NAMALWA (cell line): Measurements from ENCODE around the gene GUSB.

ENCODE experiments used
- DNase-seq: peaks from one replicate; pipeline ENCODE4 v3.0.0-alpha.2; 2015; ENCODE audit warnings: low spot score

The GUSB gene

DNA sequence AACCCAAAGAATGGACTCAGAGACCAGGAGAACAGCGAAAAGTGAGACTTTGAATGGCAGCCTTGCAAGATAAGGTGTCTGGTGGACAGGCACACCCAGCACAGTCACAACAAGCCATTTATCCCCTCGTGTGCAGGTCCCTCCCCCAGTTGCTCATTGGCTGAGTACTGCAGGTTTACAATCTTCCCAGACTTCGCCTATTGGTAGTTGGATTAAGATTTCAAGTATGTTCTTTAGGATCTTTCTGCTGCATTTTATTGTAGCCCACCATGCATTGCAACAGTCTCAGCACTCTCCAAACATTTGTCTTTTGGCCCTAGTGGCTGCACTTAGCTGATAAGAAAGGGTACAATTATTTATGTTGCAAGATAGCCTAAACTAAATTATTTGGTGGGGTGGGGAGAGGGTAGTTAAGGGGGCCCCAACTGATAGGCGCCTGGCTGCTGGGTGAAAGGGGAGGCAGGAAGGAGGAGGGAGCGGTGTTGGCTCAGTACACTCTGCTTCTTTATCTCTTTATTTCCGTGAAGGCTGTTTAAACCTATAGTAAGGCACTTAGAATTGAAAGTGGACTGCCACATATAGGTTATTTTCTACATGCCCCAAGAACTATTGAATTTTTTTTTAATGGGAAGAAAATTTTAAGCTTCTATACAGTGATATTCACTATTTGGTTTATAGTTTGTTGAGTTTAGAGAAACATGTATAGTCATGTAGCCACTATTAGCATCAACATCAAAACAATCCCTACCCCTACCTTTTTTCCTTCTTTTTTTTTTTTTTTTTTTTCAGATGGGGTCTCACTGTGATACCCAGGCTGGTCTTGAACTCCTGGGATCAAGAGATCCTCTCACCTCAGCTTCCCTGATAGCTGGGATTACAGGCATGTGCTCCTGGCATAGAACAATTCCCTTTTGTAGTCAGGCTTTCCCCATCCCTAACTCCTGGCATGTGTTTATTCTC, 54.2 kb downstream of the GUSB start:
- DNase-seq = no peak

DNA sequence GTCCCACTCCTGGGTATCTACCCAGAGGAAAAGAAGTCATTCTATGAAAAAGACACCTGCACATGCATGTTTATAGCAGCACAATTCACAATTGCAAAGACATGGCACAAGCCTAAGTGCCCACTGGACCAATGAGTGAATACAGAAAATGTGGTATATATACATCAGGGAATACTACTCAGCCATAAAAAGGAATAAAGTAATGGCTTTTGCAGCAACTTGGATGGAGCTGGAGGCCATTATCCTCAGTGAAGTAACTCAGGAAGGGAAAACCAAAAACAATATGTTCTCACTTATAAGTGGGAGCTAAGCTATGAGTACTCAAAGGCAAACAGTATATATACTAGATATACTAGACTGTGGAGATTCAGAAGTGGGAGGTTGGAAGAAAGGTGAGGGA, 55.4 kb downstream of the GUSB start:
- no peak for DNase-seq

DNA sequence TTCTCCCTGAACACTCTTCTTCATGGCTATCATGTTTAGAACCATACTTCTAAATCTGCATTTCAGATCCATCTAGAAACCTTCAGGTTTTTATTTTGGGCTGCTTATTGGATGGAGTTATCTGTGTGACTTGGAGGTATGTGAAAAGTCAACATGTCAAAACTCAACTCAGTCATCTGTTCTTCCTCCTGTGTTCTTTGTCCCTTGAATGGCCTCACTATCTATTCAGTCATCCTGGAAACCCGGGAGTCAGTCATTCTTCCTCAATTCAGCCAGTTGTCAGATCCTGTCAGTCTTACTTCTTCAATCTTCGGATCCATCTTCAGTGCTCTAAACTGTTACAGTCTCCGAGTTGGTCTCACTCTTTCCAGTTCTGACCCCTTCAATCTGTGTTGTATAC, 57.0 kb downstream of the GUSB start:
- no peak for DNase-seq

DNA sequence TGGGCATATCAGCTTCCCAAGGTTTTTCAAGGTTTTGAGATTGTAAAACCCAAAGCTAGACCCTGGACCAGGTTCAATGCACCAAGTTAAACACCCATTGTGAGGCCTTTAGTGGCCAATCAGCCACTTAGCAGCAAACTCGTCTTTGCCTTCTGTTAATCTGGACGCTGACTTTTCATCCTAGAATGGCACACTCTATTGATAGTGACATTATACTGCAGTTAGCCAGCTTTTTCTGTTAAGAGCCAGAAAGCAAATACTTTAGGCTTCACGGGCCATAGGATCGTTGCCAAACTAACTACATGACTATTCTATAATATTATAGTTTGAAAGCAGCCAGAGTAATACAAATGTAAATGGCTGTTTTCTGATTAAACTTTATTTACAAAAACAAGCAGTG, 57.8 kb downstream of the GUSB start:
- no peak for DNase-seq

DNA sequence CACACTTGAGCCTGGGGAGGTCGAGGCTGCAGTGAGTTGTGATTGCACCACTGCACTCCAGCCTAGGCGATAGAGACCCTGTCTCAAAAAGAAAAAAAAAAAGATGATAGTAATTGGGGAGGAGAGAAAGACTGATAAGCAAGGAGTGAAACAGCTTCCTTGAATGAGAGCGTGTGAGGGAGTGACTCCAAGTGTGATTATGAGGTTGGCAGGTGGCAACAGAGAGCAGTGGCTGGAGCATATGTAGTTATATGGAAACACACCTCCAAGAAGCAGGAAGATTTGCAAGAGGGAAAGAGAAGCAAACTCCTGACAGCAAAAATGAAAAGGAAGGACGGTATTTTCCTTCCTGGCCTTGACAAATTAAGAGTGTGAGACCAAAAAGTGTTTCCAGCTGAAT, 58.7 kb downstream of the GUSB start:
- no peak for DNase-seq

DNA sequence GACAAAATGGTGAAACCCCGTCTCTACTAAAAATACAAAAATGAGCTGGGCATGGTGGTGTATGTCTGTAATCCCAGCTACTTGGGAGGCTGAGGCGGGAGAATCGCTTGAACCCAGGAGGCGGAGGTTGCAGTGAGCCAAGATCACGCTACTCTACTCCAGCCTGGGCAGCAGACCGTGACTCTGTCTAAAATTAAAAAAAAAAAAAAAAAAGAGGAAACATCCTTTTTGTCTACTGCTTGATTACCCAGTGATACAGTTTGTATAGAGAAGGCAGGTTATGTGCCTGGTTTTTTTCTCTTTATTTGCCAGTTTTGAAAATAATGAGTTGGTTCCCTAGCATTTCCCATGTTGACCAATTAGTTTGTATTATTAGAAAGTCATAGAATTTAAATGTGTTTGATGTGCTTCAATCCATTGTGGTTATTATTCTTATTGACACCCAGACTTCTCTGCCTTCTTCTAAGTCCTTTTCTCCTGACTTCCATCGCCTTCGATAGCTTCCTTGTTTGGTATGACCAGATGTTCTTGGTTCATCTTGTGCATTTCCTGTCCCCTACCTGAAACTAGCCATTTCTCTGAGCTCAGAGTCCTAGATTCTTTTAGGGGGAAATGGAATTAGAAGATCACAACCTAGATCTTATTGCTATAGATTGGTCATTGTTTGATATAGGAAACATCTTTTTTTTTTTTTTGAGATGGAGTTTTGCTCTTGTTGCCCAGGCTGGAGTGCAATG, 65.9 kb downstream of the GUSB start:
- peak; percentile 25 for DNase-seq

DNA sequence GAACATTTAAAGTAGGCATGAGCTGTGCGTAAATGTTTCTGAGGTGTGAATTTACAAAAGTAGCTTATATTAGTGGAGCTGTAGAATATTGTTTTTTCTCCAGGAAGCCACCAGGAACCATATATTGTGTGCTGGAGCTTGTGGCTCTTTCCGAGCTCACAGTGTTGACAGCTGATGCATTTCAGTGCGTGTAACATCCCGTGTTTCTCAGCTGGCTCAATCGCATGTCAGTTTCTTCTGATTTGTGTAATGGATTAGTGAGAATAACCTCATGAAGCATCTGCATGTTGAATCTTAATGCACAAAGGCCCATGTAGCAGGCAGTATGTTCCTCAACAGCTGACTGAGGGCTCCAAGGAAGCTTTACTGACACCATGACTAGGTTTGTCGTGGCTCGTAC, 69.8 kb downstream of the GUSB start:
- no peak for DNase-seq
